HG02943 (cell line): ENCODE measurements around the gene ZNHIT3.

Experiments
- ATAC-seq: cut with Tn5 transposase; IDR thresholded peaks from one replicate; pipeline ENCODE4 v1.9.1; 2021; ENCODE audit warnings: mild to moderate bottlenecking, low read depth, moderate library complexity; ENCODE audit not compliant: unreplicated experiment

Gene ZNHIT3

GRCh38 chr17:36509272-36509985 is 22.9 kb downstream of the ZNHIT3 start:
- no peak for ATAC-seq

- no peak for ATAC-seq
These were observed 24.2 kb downstream of the ZNHIT3 start for GRCh38 chr17:36510636-36511035.

GRCh38 chr17:36511216-36511615 is 24.7 kb downstream of the ZNHIT3 start:
- ATAC-seq = no peak

- ATAC-seq = no peak
These were observed 26.2 kb downstream of the ZNHIT3 start for GRCh38 chr17:36512641-36513040.

- ATAC-seq = no peak
These were observed 28.4 kb downstream of the ZNHIT3 start for GRCh38 chr17:36514856-36515255.

GRCh38 chr17:36515837-36516236 is 29.4 kb downstream of the ZNHIT3 start:
- no peak for ATAC-seq

GRCh38 chr17:36523113-36523512 is 36.6 kb downstream of the ZNHIT3 start:
- ATAC-seq = no peak

- no peak for ATAC-seq
These were observed 38.0 kb downstream of the ZNHIT3 start for GRCh38 chr17:36524428-36524876.

- no peak for ATAC-seq
These were observed 38.6 kb downstream of the ZNHIT3 start for GRCh38 chr17:36525113-36525512.

GRCh38 chr17:36525888-36526287 is 39.4 kb downstream of the ZNHIT3 start:
- no peak for ATAC-seq

- ATAC-seq = no peak
These were observed 41.3 kb downstream of the ZNHIT3 start for GRCh38 chr17:36527621-36528250.

- no peak for ATAC-seq
These were observed 42.6 kb downstream of the ZNHIT3 start for GRCh38 chr17:36529121-36529520.

- ATAC-seq = no peak
These were observed 46.0 kb downstream of the ZNHIT3 start for GRCh38 chr17:36532435-36532975.

- ATAC-seq = peak; percentile 22
These were observed 47.7 kb downstream of the ZNHIT3 start for GRCh38 chr17:36533935-36534839.

- ATAC-seq = peak; percentile 64
These were observed 48.6 kb downstream of the ZNHIT3 start, which contains the start of the genes MYO19 and PIGW for GRCh38 chr17:36534840-36535668. TSS of gene MYO19 (minus strand) at chr17:36534868. CDS start at chr17:36532538, 2,330 bp downstream. TSS of gene PIGW (plus strand) at chr17:36534987. CDS start at chr17:36537102, 2,115 bp downstream.

GRCh38 chr17:36535669-36536081 is 49.2 kb downstream of the ZNHIT3 start:
- peak; percentile 14 for ATAC-seq

GRCh38 chr17:36540696-36541095 is 54.2 kb downstream of the ZNHIT3 start:
- ATAC-seq = no peak

GRCh38 chr17:36542755-36543154 is 56.3 kb downstream of the ZNHIT3 start:
- no peak for ATAC-seq

GRCh38 chr17:36544044-36544306 is 57.5 kb downstream of the ZNHIT3 start:
- no peak for ATAC-seq
